Measurements from ENCODE around the gene SLIT3.

Gene SLIT3

GRCh38 chr5:169300468-169301385 lies at the start of gene SLIT3:
Gene SLIT3 (minus strand): TSS chr5:169301139. CDS start chr5:169300709, 430 bp downstream.
- no peak for DNase-seq (ENCODE audit: low read depth)

GRCh38 chr5:169350016-169350415 lies 49.1 kb upstream of the SLIT3 start:
- DNase-seq (ENCODE audit: low read depth), result no peak

- no peak for DNase-seq (ENCODE audit: low read depth)
These were observed 46.8 kb upstream of the SLIT3 start for GRCh38 chr5:169347786-169348185.

GRCh38 chr5:169344629-169345028 lies 43.7 kb upstream of the SLIT3 start:
- DNase-seq (ENCODE audit: low read depth), result no peak

- no peak for DNase-seq (ENCODE audit: low read depth)
These were observed 42.8 kb upstream of the SLIT3 start for GRCh38 chr5:169343766-169344165.

GRCh38 chr5:169341556-169341955 lies 40.6 kb upstream of the SLIT3 start:
- no peak for DNase-seq (ENCODE audit: low read depth)

GRCh38 chr5:169339869-169340268 lies 38.9 kb upstream of the SLIT3 start:
- DNase-seq (ENCODE audit: low read depth), result no peak

GRCh38 chr5:169336242-169336641 lies 35.3 kb upstream of the SLIT3 start:
- DNase-seq (ENCODE audit: low read depth), result no peak

GRCh38 chr5:169335806-169336205 lies 34.9 kb upstream of the SLIT3 start:
- DNase-seq (ENCODE audit: low read depth), result no peak

GRCh38 chr5:169333518-169333917 lies 32.6 kb upstream of the SLIT3 start:
- DNase-seq (ENCODE audit: low read depth), result no peak

- DNase-seq (ENCODE audit: low read depth), result no peak
These were observed 30.4 kb upstream of the SLIT3 start for GRCh38 chr5:169331292-169331852.

- DNase-seq (ENCODE audit: low read depth), result no peak
These were observed 27.5 kb upstream of the SLIT3 start for GRCh38 chr5:169328401-169328800.

- DNase-seq (ENCODE audit: low read depth), result no peak
These were observed 24.3 kb upstream of the SLIT3 start for GRCh38 chr5:169325273-169325672.

- DNase-seq (ENCODE audit: low read depth), result no peak
These were observed 17.6 kb upstream of the SLIT3 start for GRCh38 chr5:169318556-169318955.

GRCh38 chr5:169307646-169308045 lies 6.7 kb upstream of the SLIT3 start:
- no peak for DNase-seq (ENCODE audit: low read depth)

GRCh38 chr5:169305366-169305765 lies 4.4 kb upstream of the SLIT3 start:
- DNase-seq (ENCODE audit: low read depth), result no peak

GRCh38 chr5:169304175-169304574 lies 3.2 kb upstream of the SLIT3 start:
- DNase-seq (ENCODE audit: low read depth), result no peak

GRCh38 chr5:169303119-169303515 lies 2.2 kb upstream of the SLIT3 start:
- DNase-seq (ENCODE audit: low read depth), result no peak

- peak; percentile 32 for DNase-seq (ENCODE audit: low read depth)
These were observed 1.7 kb upstream of the SLIT3 start for GRCh38 chr5:169302491-169303118.

GRCh38 chr5:169301986-169302385 lies 1.0 kb upstream of the SLIT3 start:
- no peak for DNase-seq (ENCODE audit: low read depth)

- DNase-seq (ENCODE audit: low read depth), result no peak
These were observed 521 bp upstream of the SLIT3 start for GRCh38 chr5:169301386-169301934.

- no peak for DNase-seq (ENCODE audit: low read depth)
These were observed 1.1 kb downstream of the SLIT3 start for GRCh38 chr5:169299663-169300467.
